NCI-H1436 treated with DMSO at 0.1 percent for 48 hours (cell line): ENCODE results near the gene VRK3.
A peak's percentile ranks its signal among the peaks of the same experiment; 100 is the strongest.

Source experiments
- DNase-seq: peaks from one replicate; lab custom pipeline; 2025; lab: John Stamatoyannopoulos, UW

Gene VRK3

DNA sequence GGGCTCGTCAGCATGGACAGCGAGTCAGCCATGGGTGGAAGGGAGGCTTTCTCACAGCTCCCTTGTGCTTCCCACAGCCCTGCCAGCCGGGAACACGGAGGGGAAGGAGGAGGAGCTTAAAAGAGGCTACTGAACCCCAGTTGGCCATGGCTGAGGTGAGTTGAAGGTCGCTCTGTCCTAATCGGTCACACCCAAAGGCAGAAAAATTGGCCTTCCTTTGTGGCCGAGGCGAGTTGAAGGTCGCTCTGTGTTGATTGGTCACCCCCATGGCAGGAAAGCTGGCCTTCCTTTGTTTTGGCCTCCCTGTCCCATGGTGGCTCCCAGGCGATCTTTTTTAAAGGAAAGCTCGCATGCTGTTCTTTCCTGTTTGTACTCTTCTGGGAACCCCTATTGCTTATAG, 5.8 kb upstream of the VRK3 start:
- no peak for DNase-seq

DNA sequence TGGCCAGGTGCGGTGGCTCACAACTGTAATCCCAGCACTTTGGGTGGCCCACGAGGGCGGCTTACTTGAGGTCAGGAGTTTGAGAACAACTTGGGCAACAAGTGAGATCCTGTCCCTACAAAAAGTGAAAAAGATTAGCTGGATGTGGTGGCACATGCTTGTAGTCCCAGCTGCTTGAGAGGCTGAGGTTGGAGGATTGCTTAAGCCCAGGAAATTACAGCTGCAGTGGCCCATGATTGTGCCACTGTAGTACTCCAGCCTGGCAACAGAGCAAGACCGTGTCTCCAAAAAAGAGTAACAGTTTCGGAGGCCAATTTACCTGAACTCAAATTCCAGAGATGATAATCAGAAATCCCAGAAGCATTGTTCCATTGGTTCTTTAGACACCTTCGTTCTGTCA, 5.1 kb upstream of the VRK3 start:
- no peak for DNase-seq

DNA sequence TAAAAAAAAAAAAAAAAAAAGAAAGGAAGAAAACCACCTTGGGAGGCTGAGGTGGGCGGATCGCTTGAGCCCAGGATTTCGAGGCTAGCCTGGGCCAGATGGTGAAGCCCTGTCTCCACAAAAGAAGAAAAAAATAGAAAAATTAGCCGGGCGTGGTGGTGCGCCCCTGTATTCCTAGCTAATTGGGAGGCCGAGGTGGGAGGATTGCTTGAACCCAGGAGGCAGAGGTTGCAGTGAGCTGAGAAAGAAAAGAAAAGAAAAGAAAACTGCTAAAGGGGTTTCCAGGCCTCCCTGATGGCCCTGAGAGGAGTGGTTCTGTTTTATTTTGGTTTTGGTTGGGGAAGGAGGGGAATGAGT, 1.4 kb upstream of the VRK3 start:
- DNase-seq = no peak

GRCh38 chr19:50025794-50026549, 800 bp upstream of the VRK3 start, which contains the start of gene ZNF473:
Gene ZNF473, plus strand, starts transcription at chr19:50026005. Its CDS starts 5,078 bp downstream, at chr19:50031083.
- peak; percentile 99 for DNase-seq

GRCh38 chr19:50024719-50025021, 502 bp downstream of the VRK3 start:
- DNase-seq = no peak

DNA sequence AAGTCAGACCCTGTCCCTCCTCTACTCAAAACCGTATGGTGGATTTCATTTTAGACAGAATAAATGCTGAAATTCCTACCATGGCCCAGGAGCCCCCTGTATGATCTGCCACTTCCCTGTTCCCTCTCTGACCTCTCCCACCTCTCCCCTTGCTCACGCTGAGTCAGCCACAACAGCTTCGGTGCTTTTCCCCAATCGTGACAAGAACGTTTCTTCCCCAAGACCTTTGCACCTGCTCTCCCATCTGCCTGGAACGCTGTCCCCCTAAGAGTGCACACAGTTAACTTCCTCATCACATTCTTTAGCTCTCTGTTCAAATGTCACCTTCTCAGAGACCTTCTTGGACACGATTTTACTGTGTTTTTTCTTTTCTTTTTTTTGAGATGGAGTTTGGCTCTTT, 2.3 kb downstream of the VRK3 start:
- no peak for DNase-seq

DNA sequence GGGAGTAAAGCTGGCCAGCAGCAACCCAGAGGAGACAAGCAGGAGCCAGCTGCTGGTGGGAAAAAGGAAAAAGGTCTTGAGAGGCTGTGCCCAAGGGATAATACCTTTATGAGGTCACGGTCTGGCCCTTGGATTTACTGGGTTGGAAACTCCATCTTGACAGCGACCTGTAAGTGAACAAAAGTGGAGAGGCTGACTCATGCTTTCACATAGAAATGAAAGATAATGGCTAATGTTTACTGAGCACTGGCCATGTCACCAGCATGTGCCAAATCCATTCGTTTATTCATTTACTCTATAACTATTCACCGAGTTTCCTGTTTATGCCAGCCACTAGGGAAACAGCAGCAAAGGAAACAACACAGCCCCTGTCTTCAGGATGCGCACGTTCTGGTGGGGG, 4.7 kb downstream of the VRK3 start:
- DNase-seq = no peak

DNA sequence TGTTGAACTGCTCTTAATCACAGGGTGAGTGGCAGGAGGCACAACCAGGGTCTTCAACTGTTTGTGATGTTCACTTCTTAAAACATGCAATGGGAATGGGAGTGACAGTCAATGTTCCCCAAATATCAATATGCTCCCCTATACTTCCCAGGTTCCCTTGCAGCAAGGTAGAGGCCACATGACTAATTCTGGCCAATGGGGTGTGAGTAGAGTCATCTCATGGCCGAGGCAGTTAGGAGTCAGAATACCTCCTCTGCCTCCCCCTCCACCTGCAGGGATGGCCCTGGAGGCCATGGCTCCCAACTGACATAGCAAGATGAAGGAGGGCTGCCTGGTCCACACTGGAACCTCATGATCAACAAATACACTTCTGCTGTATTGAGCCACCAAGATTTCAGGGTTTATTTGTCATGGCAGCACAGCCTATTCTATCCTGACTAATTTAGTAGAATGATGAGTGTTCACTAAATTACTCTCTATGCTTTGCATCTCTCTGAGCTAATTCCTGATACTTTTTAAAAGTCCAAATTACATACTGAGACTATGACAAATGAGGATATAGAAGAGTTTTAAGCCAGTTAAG, 8.9 kb downstream of the VRK3 start:
- no peak for DNase-seq

- DNase-seq = no peak
Observed at GRCh38 chr19:50008532-50008931, 16.6 kb downstream of the VRK3 start.

- no peak for DNase-seq
Observed at GRCh38 chr19:50007947-50008346, 17.2 kb downstream of the VRK3 start.

GRCh38 chr19:50007170-50007569, 18.0 kb downstream of the VRK3 start:
- no peak for DNase-seq

DNA sequence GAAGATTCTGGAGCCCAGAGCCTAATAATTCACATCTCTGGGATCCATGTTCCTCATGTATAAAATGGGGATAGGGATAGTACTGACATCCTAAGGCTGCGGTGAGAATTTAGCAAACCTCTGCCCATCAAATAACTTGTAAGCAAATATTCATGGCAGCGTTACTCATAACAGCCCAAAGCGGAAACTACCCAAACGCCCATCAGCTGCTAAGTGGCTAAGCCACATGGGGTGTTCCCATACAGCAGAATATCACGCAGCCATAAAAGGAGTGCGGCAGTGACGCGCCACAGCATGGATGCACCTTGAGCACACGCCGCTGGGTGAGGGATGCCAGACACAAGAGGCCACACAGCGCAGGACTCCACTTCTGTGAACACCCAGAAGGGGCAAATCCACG, 19.7 kb downstream of the VRK3 start:
- DNase-seq = no peak

GRCh38 chr19:50003810-50004419, 21.3 kb downstream of the VRK3 start:
- no peak for DNase-seq

GRCh38 chr19:50003254-50003788, 21.9 kb downstream of the VRK3 start:
- no peak for DNase-seq

GRCh38 chr19:50002386-50002960, 22.7 kb downstream of the VRK3 start:
- DNase-seq = no peak

- no peak for DNase-seq
Observed at GRCh38 chr19:50001775-50002174, 23.4 kb downstream of the VRK3 start.

GRCh38 chr19:50000841-50001557, 24.2 kb downstream of the VRK3 start:
- DNase-seq = no peak

- DNase-seq = no peak
Observed at GRCh38 chr19:50000038-50000840, 24.9 kb downstream of the VRK3 start.

- no peak for DNase-seq
Observed at GRCh38 chr19:49999371-50000010, 25.7 kb downstream of the VRK3 start.

GRCh38 chr19:49997709-49998108, 27.5 kb downstream of the VRK3 start:
- DNase-seq = no peak

GRCh38 chr19:49988433-49988832, 36.7 kb downstream of the VRK3 start:
- DNase-seq = no peak
